Measurements from ENCODE around the gene TRPM5.

The TRPM5 gene

GRCh38 chr11:2436013-2436520 lies 8.2 kb downstream of the TRPM5 start:
- DNase-seq (ENCODE audit: low read depth), result no peak

GRCh38 chr11:2435288-2436012 lies 8.9 kb downstream of the TRPM5 start:
- no peak for DNase-seq (ENCODE audit: low read depth)

DNA sequence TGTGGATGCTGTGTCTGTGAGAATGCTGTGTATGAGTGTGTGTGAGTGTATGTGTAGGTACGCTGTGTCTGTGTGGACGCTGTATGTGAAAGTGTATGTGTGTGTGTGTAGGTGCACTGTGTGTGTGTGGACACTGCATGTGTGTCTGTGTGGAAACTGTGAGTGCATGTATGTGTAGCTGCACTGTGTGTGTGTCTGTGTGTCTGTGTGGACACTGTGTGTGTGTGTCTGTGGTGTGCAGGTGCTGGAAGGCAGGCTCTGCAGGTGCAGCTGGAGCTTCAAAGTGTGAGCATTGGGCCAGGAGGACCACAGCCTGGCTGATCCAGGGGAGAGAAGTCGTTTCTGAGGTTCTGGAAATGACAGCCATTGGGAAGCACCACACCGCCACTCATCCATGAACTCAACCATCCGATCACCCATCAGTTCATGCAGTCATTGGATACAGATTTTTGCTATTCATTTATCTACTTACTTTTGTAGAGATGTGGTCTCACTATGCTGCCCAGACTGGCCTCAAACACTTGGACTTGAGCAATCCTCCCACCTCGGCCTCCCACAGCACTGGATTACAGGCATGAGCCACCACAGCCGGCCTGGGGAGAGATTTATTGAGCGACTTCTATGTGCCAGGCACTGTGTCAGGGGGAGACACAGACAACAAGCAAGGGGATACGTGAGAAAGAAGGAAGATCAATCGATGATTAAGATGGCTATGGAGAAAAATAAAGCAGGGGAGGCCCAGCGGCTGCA lies 9.6 kb downstream of the TRPM5 start:
- DNase-seq (ENCODE audit: low read depth), result no peak

GRCh38 chr11:2434008-2434407 lies 10.3 kb downstream of the TRPM5 start:
- no peak for DNase-seq (ENCODE audit: low read depth)

DNA sequence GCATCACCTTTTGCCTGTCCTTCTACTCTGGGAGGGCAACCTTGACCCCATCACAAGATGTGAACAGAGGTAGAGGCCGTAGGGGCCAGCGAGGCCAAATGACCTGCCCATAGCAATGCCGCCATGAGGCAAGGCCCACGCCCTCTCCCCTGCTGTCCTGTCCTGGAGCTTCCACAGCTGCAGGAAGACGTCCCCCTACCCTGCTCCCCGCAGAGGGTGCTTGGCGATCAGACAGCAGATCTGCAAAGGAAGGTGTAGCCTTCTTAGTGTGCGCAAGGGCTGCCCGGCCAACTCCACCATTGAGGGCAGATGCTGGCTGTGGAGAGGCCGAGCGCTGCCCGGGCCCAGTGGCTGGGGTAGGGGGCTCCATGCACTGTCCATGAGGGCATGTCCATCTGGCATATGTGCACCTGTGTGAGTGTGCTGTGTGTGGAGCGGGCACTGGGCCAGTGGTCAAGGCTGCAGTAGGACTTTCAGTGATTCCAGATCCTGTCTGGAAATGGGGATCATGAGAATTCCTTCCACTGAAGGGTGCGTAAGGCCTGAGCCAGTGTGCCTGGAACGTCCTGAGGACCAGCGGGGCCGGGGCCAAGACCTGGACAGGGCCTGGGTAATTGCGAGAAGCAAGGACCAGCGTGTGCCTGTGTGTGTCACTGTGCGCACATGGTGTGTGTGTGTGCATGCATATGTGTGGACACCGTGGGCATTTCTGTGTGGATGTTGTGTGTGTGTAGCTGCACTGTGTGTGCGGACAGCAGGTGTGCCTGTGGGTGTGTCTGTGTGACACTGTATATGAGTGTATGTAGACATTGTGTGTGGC lies 11.0 kb downstream of the TRPM5 start:
- DNase-seq (ENCODE audit: low read depth), result no peak

GRCh38 chr11:2432628-2433071 lies 11.7 kb downstream of the TRPM5 start:
- no peak for DNase-seq (ENCODE audit: low read depth)

- no peak for DNase-seq (ENCODE audit: low read depth)
These were observed 12.1 kb downstream of the TRPM5 start for GRCh38 chr11:2432171-2432621.

DNA sequence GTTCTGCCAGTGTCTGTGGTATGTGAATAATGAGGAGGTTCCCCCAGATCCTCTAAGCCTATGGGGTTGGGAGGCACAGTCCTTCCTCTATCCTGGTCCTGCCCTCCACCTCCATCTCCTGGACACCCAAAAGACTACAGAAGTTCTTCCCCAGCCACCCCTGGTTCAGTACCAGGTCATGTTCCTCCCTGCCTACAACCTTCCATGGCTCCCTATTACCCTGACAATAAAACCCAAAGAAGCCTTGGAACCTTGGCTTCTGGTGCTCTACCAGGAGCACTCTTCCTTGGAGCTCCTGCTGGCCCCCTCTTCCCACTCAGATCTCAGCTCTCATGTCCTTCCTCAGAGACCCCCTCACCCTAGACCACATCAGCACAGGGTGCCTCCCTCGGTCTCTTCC lies 12.9 kb downstream of the TRPM5 start:
- DNase-seq (ENCODE audit: low read depth), result no peak

DNA sequence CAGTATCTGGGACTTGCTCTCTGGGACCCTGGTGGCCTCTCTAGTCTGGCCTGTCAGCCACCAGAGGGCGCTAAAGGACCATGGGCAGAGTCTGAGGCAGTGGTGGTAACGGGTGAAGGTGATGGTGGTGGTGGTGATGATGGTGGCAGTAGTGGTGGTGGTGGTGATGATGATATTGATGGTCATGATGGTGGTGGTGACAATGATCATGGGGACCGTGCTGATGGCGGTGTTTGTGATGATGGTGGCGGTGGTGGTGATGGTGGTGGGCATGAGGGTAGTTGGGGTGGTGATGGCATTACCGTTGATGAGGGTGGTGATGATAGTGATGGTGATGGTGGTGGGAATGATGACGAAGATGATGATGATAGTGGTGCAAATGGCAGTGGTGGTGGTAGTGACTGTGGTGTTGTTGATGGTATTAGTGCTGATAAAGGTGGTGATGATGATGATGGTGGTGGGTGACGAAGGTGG lies 16.0 kb downstream of the TRPM5 start:
- DNase-seq (ENCODE audit: low read depth), result peak; percentile 79

DNA sequence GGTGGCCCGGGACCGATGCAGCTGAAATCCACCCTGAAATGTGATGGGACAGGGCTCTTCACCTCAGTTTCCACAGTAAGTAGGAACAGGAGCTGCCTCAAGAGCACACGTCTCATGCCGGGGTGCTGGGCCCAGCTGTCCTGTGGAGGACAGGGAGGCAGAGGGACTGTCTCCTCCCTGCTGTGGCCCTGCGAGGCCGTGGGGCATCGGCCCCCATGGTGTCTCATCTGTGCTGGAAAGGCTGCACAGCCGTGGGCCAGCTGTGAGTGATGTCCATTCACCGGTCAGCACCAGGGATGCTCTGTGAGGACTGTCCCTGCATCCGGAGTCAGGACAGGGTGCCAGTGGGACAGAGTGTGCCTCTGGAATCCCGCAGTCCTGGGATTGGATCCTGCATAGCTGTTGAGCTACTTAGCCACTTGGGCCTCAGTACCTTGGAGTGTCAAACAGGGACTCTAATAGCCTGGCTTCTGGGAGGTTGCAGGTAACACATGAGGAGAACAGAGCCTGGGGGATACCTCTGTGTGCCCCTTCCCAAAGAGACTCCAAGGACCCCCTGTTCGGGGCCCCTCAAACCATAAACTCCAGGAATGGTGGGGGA lies 16.5 kb downstream of the TRPM5 start:
- no peak for DNase-seq (ENCODE audit: low read depth)

DNA sequence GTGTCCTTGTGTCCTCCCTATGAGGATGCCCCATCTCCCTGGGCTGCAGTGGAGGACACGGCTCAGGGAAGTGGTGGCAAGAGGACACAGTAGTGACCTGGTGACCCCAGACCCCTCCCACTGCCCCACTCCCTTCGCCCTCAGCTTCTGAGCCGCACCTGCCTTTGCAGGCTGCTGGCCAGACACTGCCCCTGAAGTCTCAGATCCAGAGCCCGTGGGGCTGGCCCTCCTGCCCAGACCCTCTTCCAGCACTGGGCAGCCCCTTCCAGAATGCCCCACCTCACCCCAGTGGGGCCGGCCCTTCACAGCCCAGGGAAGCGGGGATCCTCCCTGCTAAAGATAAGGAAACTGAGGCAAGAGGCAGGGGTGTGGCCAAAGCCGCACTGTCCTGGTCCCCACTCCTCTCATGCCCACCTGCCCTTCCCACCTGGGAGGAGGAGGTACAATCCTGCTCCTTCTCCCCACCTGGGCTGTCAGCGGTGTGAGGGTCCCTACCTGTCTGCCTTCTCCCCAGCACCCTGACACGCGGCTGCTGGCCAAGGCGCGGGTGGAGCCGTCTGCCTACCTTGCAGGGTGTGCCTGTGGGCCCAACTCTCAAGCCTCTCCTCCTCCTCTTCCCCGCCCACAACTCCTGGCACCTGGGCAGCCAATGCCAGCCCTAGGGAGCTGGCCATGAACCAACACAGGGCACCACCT lies 17.3 kb downstream of the TRPM5 start:
- DNase-seq (ENCODE audit: low read depth), result no peak

GRCh38 chr11:2426221-2426620 lies 18.1 kb downstream of the TRPM5 start:
- no peak for DNase-seq (ENCODE audit: low read depth)

GRCh38 chr11:2425506-2425905 lies 18.8 kb downstream of the TRPM5 start:
- no peak for DNase-seq (ENCODE audit: low read depth)

GRCh38 chr11:2424811-2425495 lies 19.4 kb downstream of the TRPM5 start:
- DNase-seq (ENCODE audit: low read depth), result no peak

DNA sequence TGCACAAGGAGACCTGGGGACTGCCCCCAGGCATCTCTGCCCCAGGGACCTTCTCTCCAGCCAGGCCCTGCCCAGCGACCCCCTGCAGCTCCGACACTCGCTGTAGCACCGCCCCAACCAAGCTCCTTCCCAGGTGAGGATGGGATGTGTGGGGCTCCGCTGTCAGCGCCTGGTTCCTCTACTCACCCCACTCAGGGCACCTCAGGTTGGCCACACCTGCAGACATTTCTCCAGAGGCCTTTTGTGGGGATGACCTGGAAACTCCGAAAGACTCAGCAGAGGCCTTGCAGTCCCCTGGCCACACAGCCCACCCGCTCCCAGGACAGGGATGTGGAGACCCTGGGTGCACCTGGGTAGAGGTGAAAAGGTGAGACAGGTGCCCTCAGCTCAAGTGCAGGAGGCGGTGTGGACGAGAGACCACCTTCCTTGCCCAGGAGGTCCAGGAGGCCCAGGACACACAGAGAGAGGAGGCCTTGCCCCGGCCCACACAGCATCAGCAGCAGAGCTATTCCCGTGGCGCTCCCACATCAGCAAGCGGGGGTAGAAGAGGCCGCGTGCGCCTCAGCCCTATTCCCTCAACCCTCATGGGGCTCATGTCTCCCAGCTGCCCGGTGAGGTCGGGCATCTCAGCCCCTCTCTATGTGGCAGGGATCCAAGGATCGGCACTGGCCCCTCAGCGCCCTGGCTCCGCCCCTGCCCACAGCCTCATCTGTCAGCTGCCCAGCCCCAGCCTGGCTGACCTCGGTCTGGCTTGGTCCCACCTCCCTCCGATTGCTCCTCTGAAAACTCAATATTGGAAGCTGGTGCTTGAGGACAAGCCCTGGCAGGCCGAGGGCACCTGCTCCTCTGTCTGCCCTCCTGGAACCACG lies 20.9 kb downstream of the TRPM5 start:
- no peak for DNase-seq (ENCODE audit: low read depth)

GRCh38 chr11:2422461-2423156 lies 21.7 kb downstream of the TRPM5 start:
- DNase-seq (ENCODE audit: low read depth), result no peak

DNA sequence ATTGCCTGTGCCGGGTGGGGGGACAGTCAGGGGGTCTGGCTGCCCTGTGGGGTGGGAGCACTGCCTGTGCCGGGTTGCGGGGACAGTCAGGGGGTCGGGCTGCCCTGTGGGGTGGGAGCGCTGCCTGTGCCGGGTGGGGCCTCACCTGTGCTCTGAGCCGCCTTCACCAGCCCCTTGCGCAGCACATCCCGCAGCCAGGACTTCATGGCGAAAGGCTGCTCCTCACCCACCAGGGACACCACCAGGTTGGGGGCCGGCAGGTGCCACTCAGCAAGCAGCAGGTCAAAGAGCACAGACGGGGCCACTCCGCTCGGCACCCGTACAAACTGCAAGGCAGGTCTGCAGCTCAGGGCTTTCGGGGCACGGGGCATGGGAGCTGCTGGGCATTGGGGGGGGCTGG lies 22.3 kb downstream of the TRPM5 start:
- no peak for DNase-seq (ENCODE audit: low read depth)

DNA sequence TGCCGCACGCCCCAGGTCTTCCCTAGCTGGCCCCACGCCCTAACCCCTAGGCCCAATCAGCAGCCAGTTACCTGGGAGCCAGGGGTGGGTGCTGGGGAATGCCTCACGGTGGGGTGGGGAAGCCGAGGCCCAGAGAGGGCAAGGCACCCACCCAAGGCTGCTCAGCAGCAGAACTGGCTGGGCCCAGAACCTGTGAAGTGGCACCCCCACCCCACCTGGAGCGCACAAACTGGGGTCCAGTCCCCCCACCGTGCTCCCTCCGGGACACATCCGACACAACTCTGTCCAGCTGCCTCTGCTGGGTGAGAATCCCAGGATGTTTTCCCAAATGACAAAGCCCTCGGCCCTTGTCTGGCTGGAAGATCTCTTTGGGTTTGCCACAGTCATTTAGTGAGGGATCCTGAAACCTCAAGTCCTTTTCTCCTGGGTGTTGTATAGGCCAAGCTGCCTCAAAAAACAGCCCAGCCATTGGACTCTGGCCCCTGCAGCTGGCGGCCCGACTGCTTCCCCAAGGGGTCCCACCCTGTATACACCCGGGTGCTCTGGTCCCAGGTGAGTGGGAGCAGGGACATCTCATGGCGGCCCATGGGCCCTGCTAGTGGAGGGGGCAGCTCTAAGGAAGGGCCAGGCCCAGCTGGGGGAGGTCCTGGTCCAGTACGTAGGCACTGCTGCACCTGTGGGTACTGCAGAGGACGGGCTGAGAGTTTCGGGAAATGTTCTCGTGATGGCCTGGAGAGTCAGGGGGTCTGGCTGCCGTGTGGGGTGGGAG lies 22.9 kb downstream of the TRPM5 start:
- no peak for DNase-seq (ENCODE audit: low read depth)

Data from activated T-cell treated with anti-CD3 and anti-CD28 coated beads for 24 hours (primary cell).